Right lobe of liver (tissue), 4 donors: ENCODE results near the gene HIRA.

Experiments used
- CTCF ChIP-seq, 4 donors: fragments of 200-600 bp in 3 of 4; fragments of 450-650 bp in 1 of 4; IDR thresholded peaks; one replicate each; pipeline versions ENCODE4 v1.5.1 to v1.8.0; 2016 to 2022; ENCODE audit warnings: antibody characterized with exemption in 4 of 4, mild to moderate bottlenecking in 2 of 4
- POLR2A ChIP-seq: fragments of 450-650 bp; IDR thresholded peaks from one replicate; pipeline ENCODE4 v1.6.1; 2017; ENCODE audit warnings: antibody characterized with exemption, mild to moderate bottlenecking
- donor health status: DM: no; HTN: no; CAD: no.
- donor health status: DM: no; HTN: no; CAD: no.
- donor health status: DM: no; HTN: yes; CAD: no.

- TF ChIP-seq CTCF (IDR thresholded peaks at IDR 0.05) (no peak), POLR2A (no peak)
These were observed 30.1 kb downstream of the HIRA start for GRCh38 chr22:19401483-19401882.
